NCI-H82 treated with DMSO at 0.1 percent for 48 hours (cell line): ENCODE results near the gene ARID5B.
A peak's percentile ranks its signal among the peaks of the same experiment; 100 is the strongest.
"Not testable (repeated sequence)": the region's sequence is repeated elsewhere in the genome, so short reads cannot be mapped to it uniquely, and the experiment has no call there.

Experiments
- DNase-seq: peaks from one replicate; lab custom pipeline; 2025; ENCODE audit not compliant: unreplicated experiment; lab: John Stamatoyannopoulos, UW

ARID5B gene

GRCh38 chr10:62025901-62026879 is 124.7 kb downstream of the ARID5B start:
- DNase-seq, result no peak

- DNase-seq, result no peak
Measured at GRCh38 chr10:62027841-62028501, 126.5 kb downstream of the ARID5B start.

GRCh38 chr10:62028502-62028842 is 127.0 kb downstream of the ARID5B start:
- not testable (repeated sequence) for DNase-seq

- DNase-seq, result no peak
Measured at GRCh38 chr10:62029401-62029800, 127.9 kb downstream of the ARID5B start.

- no peak for DNase-seq
Measured at GRCh38 chr10:62031507-62031906, 130.0 kb downstream of the ARID5B start.

- DNase-seq, result no peak
Measured at GRCh38 chr10:62033125-62033524, 131.6 kb downstream of the ARID5B start.

GRCh38 chr10:62034096-62034640 is 132.7 kb downstream of the ARID5B start:
- DNase-seq, result no peak

- DNase-seq, result no peak
Measured at GRCh38 chr10:62036186-62037081, 134.9 kb downstream of the ARID5B start.

- DNase-seq, result no peak
Measured at GRCh38 chr10:62037166-62037831, 135.8 kb downstream of the ARID5B start.

GRCh38 chr10:62037890-62038608 is 136.6 kb downstream of the ARID5B start:
- no peak for DNase-seq

- DNase-seq, result peak; percentile 5
Measured at GRCh38 chr10:62038609-62039190, 137.2 kb downstream of the ARID5B start.

GRCh38 chr10:62039954-62040353 is 138.5 kb downstream of the ARID5B start:
- DNase-seq, result no peak

GRCh38 chr10:62040881-62041280 is 139.4 kb downstream of the ARID5B start:
- DNase-seq, result no peak

GRCh38 chr10:62043421-62044021 is 142.0 kb downstream of the ARID5B start:
- no peak for DNase-seq

- DNase-seq, result no peak
Measured at GRCh38 chr10:62044566-62044965, 143.1 kb downstream of the ARID5B start.

- no peak for DNase-seq
Measured at GRCh38 chr10:62045765-62046521, 144.4 kb downstream of the ARID5B start.

- no peak for DNase-seq
Measured at GRCh38 chr10:62046522-62047227, 145.2 kb downstream of the ARID5B start.
